AG20443 (cell line): ENCODE data around the gene RGS6.
A peak's percentile ranks its signal among the peaks of the same experiment; 100 is the strongest.
"Not testable (repeated sequence)": the region's sequence is repeated elsewhere in the genome, so short reads cannot be mapped to it uniquely, and the experiment has no call there.

Experiments used
- DNase-seq: peaks from one replicate; pipeline ENCODE4 v3.0.0; 2012; ENCODE audit warnings: low spot score, mixed read lengths

Gene RGS6

DNA sequence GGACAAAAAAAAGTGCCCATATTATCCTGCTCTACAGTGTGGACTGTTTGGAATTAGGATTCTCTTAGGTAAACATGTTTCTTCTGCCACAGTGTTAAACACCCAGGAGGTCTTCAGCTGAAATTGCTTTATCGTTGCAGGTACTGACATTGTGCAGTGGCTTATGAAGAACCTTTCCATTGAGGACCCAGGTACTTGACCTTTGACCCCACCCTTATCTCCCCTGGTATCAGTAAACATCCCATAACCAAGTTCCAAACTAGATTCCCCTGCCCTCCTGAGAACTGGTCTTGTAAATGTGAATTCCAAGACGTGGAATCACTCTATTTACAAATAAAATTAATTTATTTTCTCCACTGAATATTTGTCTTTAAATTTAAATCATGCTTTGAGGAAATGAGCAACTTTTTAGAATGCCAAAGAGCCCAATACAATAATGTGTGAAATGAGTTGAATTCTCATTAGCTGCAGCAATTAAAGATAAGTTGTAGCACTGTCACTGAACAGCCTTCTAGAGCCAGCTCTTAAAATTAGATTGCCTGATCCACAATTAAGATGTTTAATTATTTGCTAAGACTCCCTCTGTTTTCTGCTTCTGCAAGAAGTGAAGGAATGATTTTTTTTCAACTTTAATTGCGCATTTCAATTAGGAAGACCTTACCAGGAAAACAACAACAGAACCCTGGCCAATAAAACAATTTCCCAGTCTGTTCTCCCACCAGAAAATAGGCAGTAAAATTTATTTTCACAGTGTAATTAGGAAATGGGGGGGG is 522.3 kb downstream of the RGS6 start:
- DNase-seq, result no peak

DNA sequence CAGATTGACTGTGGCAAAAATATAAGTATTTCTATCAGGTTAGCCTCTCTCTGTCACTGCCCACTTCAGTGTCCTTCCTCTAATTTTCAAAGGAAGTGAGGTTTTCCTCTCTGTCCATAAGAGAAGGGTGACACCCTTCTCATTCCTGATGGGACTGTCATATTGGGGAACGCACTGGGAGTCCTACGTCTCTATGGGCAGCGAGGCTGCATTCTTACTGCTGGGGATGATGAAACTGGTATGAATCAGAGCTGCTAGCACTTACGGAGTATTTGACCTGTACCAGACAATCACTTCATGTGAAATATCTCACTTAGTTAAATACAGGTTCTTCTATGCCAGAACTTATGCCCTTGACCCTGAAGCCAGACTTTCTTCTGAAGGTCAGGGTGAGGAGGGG is 525.4 kb downstream of the RGS6 start:
- DNase-seq, result peak; percentile 84

DNA sequence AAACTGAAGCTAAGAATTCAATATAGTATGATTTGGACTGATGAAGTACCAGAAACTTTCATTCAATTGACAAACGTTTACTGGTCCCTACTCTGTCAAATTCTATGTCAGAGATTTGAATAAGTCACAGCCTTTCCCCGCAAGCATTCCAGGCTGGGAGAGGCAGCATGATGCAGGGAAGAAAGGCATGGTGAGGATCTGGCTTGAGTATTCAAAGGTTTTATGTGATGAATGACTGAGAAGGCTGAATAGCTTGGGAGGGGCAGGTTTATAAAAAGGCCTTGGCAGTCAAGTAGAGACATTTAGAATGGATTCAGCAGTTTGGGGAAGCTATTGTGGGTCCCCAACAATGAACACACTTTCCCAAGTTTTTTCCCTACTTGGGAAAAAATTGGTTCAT is 529.8 kb downstream of the RGS6 start:
- no peak for DNase-seq

DNA sequence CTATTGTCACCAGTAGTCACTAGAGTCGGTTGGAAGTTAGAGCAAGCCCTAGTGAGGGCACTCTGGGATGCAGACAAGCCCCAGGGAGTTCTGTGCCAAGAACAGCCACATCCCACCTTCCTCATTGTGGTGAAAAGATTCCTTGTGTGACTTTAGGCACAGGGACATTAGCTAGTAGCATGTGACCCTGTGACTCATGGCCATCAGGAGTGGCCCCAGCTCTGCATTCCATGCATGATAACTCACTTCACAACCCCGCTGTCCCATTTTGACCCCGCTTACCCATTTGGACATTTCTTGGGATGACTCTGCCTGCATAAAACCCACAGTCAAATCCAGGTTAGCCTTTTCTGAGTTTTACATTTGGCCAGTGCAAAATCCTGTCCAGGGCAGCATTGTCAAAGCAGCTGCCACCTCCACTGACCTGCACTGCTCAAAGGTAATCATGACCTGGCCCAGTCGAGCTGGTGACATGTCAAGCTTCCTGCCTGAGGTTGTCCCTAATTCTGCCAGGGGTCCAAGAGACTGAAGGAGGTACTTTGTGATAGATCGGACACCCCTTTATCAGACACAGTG is 531.1 kb downstream of the RGS6 start:
- DNase-seq, result peak; percentile 80

DNA sequence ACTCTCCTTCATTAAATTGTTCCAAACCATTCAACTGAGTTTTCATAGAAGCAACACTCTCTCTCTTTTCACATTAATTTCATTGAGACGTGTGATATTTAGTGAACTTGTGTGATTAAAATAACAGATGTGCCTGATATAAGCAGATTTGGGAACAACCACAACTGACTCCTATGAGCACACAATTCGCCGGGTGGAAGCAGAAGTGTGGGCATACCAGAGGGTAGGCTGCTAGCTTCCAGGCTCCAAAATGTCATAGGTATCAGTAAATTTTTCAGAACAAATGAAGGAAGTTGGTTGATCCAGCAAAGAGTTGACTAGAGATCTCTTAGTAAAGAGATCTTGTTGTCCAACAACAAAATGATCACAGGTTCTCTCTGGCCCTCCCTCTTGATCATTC is 532.0 kb downstream of the RGS6 start:
- DNase-seq, result no peak

DNA sequence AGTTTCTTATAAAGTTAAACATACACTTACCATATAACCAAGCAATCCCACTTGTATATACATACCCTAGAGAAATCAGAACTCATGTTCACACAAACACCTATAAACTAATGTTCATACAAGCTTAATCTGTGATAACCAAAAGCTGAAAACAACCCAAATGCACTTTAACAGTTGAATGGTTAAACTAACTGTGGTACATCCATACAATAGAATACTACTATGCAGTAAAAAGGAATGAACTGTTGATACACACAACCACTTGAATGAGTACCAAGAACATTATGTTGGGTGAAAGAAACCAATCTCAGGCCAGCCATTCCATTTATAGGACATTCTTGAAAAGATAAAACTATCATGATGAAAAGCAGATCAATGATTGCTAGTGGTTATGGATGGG is 534.1 kb downstream of the RGS6 start:
- DNase-seq, result no peak

DNA sequence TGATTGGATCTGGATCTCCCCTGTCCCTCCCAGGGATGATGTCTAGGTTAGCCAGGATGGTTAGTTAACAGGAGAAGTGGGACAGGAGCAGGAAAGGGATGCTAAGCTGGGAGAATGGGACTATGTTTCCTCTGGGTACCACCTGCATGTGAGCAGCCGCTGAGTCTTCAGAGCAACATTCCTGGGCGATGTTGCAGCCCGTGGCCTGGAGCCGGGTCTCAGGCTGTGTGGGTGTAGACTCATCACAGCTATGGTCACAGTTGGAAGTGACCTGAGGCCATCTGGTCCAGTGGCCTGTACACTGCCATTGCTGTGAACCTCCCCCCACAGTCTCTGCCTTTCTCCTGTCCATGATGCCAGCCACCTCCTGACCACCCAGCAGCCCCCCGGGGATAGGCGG is 539.1 kb downstream of the RGS6 start:
- peak; percentile 43 for DNase-seq

DNA sequence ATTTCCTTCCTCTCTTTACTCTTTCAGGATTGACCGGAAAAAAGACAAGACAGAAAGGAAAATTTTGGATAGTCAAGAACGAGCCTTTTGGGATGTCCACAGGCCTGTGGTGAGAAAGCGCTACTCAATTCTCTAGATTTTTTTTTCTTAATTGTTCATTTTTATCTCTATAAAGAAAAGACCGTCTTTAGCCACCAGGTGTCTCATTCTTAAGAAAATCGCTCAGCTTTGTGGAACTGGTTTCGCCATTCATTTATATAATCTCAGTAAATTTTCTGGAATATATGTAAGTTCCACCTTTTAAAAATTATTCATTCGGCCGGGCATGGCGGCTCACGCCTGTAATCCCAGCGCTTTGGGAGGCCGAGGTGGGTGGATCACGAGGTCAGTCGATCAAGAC is 540.6 kb downstream of the RGS6 start:
- DNase-seq, result no peak

DNA sequence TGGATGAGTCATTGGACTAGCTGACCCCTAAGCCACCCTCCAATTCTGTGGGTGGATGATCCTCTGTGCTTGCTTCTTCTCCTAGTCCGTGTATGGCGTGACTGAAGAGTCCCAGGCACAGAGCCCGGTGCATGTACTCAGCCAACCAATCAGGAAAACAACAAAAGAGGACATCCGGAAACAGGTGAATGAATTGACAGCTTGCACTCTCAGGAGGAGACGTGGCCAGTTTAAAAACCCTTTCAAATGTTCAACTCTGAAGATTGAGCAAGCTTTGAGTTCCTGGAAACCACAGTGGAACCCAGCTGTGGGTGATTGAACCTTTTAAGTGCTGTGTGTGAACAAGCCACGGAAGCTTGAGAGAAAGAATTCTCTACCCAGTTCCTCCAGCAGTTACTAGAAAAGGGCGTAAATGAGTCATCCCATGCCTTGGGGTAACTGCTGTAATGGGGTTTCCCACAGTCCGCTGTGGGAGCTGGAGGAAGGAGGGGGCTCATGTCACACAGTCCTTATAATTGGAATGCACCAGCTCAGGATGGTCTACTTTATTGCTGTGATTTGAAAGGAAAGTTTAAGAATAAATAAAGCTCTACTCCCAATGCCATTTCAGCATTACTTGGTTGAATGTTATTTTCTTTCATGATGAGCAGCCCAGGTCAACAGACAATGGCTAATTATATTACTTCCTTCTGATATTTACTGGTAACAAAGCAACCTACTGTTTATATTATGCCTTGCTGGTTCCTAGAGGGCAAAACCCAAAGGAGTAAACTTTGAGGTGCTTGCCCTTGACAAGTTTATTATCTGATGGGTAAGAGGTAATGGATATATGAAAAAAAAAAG is 544.6 kb downstream of the RGS6 start:
- peak; percentile 66 for DNase-seq

DNA sequence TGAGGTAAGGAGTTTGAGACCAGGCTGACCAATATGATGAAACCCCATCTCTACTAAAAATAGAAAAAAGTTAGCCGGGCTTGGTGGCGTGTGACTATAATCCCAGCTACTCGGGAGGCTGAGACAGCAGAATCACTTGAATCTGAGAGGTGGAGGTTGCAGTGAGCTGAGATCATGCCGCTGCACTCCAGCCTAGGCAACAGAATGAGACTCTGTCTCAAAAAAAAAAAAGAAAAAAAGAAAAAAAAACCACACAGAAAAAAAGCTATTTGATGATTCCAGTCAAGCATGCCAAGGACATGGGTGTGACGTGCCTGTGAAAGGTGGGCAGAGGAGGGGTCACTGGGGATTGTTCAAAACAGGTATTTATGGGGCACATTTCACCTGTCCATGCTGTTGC is 545.3 kb downstream of the RGS6 start:
- DNase-seq, result not testable (repeated sequence)

DNA sequence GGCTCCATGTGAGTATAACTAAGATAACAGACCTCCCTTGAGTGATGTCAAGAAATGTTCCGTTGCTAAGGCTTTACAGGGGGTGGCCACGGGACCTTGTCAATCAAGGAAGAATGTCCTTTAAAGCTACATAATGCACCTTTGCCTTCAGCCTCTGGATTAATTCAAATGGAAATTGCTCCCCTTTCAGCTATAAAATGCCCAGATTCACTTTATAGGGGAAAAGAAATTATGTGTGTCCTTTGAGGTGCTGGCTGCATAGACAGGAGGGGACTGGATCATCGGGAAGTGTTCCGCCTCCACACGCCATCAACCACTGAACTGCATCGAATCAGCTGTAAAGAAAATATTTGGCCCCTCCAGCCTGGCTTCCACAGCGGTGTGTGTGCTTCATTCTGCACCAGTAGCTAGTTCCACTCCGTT is 546.3 kb downstream of the RGS6 start:
- DNase-seq, result no peak

DNA sequence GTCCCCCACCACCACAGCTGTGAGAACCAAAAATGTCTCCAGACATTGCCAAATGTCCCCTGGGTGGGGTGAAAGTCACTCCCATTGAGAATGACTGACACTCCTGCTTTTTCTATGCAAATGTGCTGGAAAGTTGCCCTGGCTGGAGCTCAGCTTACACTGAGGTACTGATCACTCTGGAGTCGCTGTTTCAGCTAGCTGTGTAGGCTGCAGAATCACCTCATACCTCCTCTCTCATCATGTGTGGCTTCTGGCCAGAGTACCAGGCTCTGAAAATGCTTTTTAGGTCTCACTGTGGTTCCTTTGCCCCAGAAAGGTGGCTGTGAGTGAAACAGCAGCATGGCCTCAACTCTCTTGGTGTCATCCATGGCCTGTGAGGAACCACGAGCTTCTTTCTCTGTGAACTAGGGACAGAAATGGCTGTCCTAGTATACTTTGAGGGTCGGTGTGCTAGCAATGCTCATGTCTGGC is 547.3 kb downstream of the RGS6 start:
- no peak for DNase-seq

DNA sequence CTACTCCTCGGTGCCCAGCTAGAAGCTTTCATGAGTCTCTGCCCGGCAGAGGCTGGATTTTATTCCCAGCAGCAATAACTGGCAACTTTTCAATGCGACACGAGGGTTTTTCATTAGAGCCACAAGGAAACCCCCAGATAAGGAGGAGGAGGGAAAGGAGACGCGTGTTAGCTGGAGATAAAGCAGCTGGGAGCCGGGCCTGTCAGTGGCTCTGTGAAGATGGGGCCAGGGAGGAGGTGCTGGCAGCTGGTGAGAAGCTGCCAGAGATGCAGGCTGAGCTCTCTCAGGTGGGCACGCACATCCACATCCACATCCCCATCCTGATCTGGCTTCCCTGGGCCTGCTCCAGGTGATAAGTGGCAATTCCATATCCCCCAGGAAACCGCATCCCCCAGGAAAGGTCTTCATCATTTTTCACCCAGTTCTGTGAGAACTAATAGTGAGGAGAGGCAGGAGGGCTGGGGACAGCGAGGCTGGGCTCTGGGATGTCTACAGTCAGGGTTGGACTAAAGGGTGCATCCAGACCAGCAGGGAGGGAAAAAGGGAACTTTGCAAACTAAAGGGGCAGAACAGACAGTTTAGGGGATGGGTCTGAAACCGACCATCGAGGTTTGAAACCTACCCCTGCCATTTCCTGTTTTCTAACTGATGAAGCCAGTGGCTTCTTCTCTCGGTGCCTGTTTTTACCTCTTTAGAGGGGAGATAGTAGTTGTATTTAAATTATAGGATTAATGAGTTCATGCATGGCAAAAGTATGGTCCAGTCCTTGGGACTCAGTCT is 548.4 kb downstream of the RGS6 start:
- DNase-seq, result no peak

DNA sequence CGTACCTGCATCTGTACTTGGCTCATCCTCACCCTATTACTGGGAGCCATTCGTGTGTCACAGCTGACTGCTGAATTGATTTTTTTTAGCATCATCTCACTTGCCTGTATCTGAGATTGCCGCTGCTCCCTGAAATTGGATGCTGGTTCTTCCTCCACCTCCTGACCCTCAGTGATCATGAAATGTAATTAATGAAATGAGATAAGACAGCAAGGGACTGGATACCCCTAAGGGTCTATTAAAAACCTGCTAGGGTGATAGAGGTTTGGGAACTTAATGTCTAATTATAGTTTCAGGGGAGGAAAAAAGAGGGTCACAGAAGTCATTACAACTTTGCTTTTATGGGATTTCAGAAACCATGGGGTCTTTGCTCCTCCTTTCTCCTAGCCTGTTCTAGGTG is 551.1 kb downstream of the RGS6 start:
- no peak for DNase-seq

DNA sequence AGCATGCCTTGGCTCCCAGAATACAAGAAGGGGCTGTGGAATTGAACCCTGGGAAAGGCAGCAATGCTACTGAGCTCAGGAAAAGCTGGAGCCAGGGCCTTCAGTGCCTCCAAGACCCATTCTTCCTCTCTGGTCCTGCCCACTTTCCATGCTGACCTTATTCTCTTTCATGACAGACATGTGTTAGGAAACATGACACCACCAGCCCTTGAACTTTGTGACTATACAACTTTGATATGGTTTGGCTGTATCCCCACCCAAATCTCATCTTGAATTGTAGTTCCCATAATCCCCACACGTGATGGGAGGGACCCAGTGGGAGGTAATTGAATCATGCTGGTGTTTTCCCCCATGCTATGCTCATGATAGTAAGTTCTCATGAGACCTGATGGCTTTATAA is 553.5 kb downstream of the RGS6 start:
- no peak for DNase-seq

DNA sequence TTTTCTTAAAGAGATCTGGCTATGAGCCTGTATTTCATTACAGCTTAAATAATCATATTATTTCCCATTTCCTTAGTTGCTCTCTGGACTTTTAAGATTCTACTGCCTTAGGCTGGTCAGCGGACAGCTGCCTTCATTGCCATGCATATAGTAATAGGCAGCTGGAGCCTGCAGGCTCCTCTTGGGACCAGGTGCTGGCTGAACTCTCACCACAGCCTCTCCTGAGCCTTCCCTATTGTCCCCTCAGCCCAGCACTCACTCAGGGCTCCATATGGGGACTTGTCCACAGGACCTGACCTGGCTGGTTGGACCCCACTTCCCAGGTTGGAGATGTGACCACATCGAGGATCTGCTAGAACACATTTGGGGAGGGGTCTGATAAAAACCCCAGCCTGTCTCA is 556.3 kb downstream of the RGS6 start:
- no peak for DNase-seq

DNA sequence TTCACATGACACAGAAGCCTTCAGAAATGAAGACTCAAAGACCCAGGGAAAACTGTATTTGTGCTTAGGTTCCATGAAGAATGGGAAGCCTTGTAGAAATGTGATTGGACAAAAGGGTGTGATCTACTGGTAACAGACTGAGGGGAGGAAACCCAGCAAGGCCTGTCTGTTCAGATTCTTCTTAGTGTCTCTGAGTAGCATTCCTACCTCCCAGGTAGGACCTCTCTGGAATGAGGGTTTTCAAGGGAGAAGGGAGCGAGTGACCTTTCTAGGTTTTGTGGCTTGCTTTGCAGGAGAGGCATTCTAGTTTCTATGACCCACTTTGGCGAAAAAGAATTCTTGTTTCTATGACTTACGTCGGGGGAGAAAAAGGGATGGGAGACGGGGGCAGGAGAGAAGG is 560.0 kb downstream of the RGS6 start:
- DNase-seq, result no peak

DNA sequence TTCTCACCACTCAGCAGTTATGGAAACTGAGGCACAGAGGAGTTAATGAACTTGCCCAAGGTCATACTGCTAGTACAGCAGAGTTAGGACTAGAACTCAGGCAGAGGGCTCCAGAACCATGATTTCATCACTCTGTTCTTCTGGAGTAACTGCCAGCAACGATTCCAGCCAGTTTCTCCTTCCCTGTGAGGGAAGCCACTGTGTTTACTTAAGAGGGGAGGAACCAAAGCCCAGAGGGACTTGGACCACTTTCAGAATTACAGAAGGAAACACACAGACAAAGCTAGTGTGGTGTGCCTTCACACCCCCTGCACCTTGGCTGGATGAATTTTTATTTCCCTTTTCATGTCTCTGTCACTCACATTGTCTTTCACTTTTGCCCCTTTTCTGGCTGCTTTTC is 563.4 kb downstream of the RGS6 start:
- DNase-seq, result peak; percentile 37

DNA sequence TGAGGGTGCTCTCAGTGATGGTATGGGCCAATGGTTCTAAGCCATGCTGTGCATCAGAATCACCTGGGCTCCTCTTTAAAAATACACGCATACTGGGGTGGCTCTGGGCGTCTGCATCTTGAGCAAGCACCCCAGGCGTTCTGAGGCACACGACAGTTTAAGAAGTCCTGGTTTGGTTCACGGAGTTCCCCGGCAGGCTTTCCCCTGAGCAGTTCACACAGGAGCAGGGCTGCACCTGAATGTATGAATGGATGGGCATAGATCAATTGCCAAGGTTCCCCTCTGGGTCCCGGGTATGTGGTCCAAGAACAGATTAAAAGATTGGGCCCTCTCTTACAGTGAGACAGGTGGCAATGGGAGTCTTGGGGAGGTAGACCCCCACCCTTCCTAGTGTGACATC is 566.4 kb downstream of the RGS6 start:
- DNase-seq, result no peak

DNA sequence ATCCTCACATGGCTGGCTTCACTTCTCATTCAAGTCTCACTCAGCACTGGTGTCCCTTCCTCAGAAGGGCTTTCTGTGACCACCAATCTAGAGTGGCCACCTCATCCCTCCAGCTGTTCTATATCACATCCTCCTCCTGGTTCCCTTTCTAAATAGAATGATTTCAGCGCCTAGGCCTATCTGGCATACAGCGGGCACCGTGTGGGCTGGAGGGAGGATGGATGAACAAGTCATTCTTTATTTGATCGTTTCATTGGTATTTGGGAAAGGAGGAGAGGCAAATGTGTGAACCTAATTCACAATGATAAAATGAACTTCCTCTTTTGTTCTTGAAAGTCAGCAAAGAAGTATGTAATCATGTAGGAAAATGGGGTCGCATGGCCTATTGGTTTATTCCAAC is 567.5 kb downstream of the RGS6 start:
- DNase-seq, result no peak

DNA sequence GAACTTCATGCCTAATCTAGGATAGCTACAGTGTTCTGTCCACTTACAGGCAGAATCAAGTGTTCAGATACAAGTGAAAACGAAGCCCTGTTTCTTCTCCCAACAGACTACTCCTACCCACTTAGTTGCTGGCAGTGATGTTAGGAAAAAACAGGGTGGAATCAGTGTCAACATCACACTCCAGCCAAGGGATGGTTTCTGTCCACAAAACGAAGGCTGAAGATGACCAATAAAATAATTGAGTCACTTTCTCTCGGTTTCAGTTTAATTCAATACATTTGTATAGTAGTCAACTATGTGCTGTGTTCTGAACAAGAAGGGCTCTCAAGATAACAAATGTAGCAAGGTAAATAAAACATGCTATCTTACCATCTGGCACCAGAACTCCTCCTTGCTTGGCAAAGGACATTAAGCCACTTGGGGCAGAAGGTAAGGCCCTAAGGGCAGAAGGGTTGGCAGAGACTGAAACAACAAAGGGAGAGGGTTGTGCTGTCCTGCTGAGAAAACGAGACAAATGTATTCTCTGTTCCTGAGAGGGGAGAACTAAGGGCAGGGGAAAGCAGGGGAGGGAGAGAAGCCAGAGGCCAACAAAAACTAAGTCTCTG is 568.1 kb downstream of the RGS6 start:
- peak; percentile 44 for DNase-seq

DNA sequence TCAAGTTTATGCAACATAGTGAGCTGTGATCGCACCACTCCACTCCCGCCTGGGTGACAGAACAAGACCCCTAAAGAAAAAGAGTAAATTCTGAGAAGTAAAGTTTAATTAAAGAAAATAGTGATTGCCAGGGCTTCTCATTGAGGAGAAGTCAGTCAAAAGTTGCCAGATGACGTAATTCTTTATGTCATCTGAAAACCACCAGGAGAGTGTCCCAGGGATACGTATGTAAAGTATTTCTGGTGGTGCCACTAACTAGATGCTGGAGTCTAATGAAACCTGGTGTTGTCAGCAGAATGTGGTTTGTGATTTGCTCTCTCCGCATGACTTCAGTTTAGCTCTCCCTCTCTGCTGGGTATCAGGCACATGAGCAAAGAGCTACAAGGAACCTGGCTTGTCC is 569.2 kb downstream of the RGS6 start:
- no peak for DNase-seq
